Common myeloid progenitor, CD34-positive (primary cell): ENCODE results near the gene GANAB.

Experiments
- CTCF ChIA-PET: fragments of 350-600 bp; sonication (Branson Sonifier 250); formaldehyde crosslinking; loops from one replicate; lab custom pipeline; 2021; ENCODE audit warnings: antibody characterized with exemption; lab: Charles Lee
- POLR2A ChIA-PET: fragments of 350-600 bp; sonication (Branson Sonifier 250); formaldehyde crosslinking; loops from one replicate; lab custom pipeline; 2021; ENCODE audit warnings: antibody characterized with exemption; lab: Charles Lee
- DNase-seq, 3 donors: peaks; one replicate each; pipeline versions ENCODE4 v3.0.0 to v3.0.0-alpha.2; 2013
- H3K27ac ChIP-seq, 2 experiments: 1 replicate in 1 of 2; 2 replicates in 1 of 2; pipeline ENCODE4 v1.7.0; 2013; ENCODE audit warnings: inconsistent platforms in 2 of 2, low read length in 2 of 2, mild to moderate bottlenecking in 2 of 2, low read depth in 1 of 2, moderate library complexity in 1 of 2; ENCODE audit not compliant: severe bottlenecking in 2 of 2, insufficient read depth in 1 of 2, poor library complexity in 1 of 2
- H3K27me3 ChIP-seq, 5 experiments: replicated peaks in 2 of 5; 1 replicate in 3 of 5; 2 replicates in 2 of 5; pipeline versions ENCODE4 v1.6.1 to v1.7.0; 2013; ENCODE audit warnings: low read length in 4 of 5, mild to moderate bottlenecking in 2 of 5, moderate library complexity in 2 of 5, inconsistent platforms in 1 of 5; ENCODE audit not compliant: insufficient read depth in 5 of 5, control insufficient read depth in 4 of 5
- H3K36me3 ChIP-seq, 4 experiments: 1 replicate in 2 of 4; 2 replicates in 2 of 4; pipeline versions ENCODE4 v1.6.1 to v1.7.0; 2013; ENCODE audit warnings: low read length in 3 of 4, control low read depth in 1 of 4, mild to moderate bottlenecking in 1 of 4; ENCODE audit not compliant: control insufficient read depth in 4 of 4, insufficient read depth in 4 of 4
- H3K4me1 ChIP-seq, 4 experiments: 1 replicate in 3 of 4; 2 replicates in 1 of 4; pipeline versions ENCODE4 v1.6.1 to v1.7.1; 2013; ENCODE audit warnings: low read length in 3 of 4, mild to moderate bottlenecking in 3 of 4, control low read depth in 1 of 4, inconsistent platforms in 1 of 4, moderate library complexity in 1 of 4; ENCODE audit not compliant: control insufficient read depth in 4 of 4, insufficient read depth in 4 of 4; ENCODE audit errors: control extremely low read depth in 1 of 4
- H3K4me3 ChIP-seq, 7 experiments: 1 replicate in 4 of 7; 2 replicates in 3 of 7; pipeline versions ENCODE4 v1.5.1 to v1.7.0; 2013; ENCODE audit warnings: mild to moderate bottlenecking in 7 of 7, low read length in 6 of 7, moderate library complexity in 6 of 7, inconsistent platforms in 2 of 7, low read depth in 2 of 7, control low read depth in 1 of 7; ENCODE audit not compliant: insufficient read depth in 4 of 7, control insufficient read depth in 1 of 7; ENCODE audit errors: extremely low read depth in 1 of 7
- H3K9me3 ChIP-seq, 5 experiments: 1 replicate in 4 of 5; 2 replicates in 1 of 5; pipeline versions ENCODE4 v1.6.1 to v1.7.1; 2013; ENCODE audit warnings: low read length in 4 of 5, mild to moderate bottlenecking in 2 of 5, inconsistent platforms in 1 of 5, low read depth in 1 of 5, moderate library complexity in 1 of 5; ENCODE audit not compliant: control insufficient read depth in 4 of 5, insufficient read depth in 2 of 5; ENCODE audit errors: control extremely low read depth in 1 of 5
- WGBS: methylation state at CpG from one replicate; pipeline ENCODE4 v1.1.5; 2013; ENCODE audit not compliant: insufficient coverage; 5-methylcytosine and 5-hydroxymethylcytosine counted together

GANAB gene

GRCh38 chr11:62611705-62612365 is 34.6 kb downstream of the GANAB start:
- no peaks in the 10 kb centered on the region for H3K27me3 ChIP-seq
- CTCF ChIA-PET, result interaction anchor here (1.0 to 5.2 kb wide), 16 partner anchors 9 to 90 kb away, joined by 3 to 62 read pairs (median 4); partner anchors contain the start of genes B3GAT3, INTS5, LRRN4CL and MTA2
- POLR2A ChIA-PET, result interaction anchor here (0.7 to 3.4 kb wide), 6 partner anchors 9 to 229 kb away, joined by 3 to 10 read pairs (median 4); partner anchors contain the start of genes B3GAT3, C11orf98, CSKMT and INTS5
- peak; percentile 70 to 87 (median 83) for DNase-seq
- peaks cover 0 to 51% (median 36%) of the 10 kb centered on the region in 4 experiments for H3K4me1 ChIP-seq
- H3K4me3 ChIP-seq, result peak overlapping the region; percentile 52 to 94 (median 79)
- 2% methylated on average over 29 of the region's 34 CpGs for WGBS
- H3K27ac ChIP-seq, result peak overlapping the region; percentile 46 to 87
- peaks cover 4 to 54% (median 31%) of the 10 kb centered on the region in 4 experiments for H3K36me3 ChIP-seq
- no peaks in the 10 kb centered on the region for H3K9me3 ChIP-seq

- ChIA-PET CTCF (interaction anchor here (0.7 to 5.2 kb wide), 16 partner anchors 9 to 101 kb away, joined by 3 to 62 read pairs (median 4); partner anchors contain the start of genes B3GAT3, C11orf98, CSKMT and INTS5), POLR2A (interaction anchor here (0.7 to 3.4 kb wide), 5 partner anchors 9 to 54 kb away, joined by 3 to 10 read pairs (median 4); partner anchors contain the start of genes B3GAT3, C11orf98, CSKMT and INTS5)
- H3K9me3 ChIP-seq, result no peaks in the 10 kb centered on the region
- H3K27me3 ChIP-seq, result no peaks in the 10 kb centered on the region
- peak overlapping the region; percentile 52 to 94 (median 79) for H3K4me3 ChIP-seq
- no peak for DNase-seq
- peaks cover 4 to 51% (median 29%) of the 10 kb centered on the region in 4 experiments for H3K36me3 ChIP-seq
- H3K27ac ChIP-seq, result peak overlapping the region; percentile 46 to 87
- 84% methylated on average over 13 of the region's 28 CpGs for WGBS
- H3K4me1 ChIP-seq, result peaks cover 0 to 51% (median 36%) of the 10 kb centered on the region in 4 experiments
Observed at GRCh38 chr11:62610814-62611704, 35.4 kb downstream of the GANAB start.

- H3K27ac ChIP-seq, result peak overlapping the region in 1 of 2 experiments; percentile 87
- no peaks in the 10 kb centered on the region for H3K9me3 ChIP-seq
- no peaks in the 10 kb centered on the region for H3K27me3 ChIP-seq
- peaks cover 4 to 52% (median 34%) of the 10 kb centered on the region in 4 experiments for H3K36me3 ChIP-seq
- no peak overlapping the region for H3K4me3 ChIP-seq
- CTCF ChIA-PET, result interaction anchor here (0.7 to 5.2 kb wide), 9 partner anchors 11 to 108 kb away, joined by 3 to 62 read pairs (median 6); partner anchors contain the start of genes B3GAT3, C11orf98, CSKMT and TUT1
- DNase-seq, result no peak
- H3K4me1 ChIP-seq, result peaks cover 0 to 51% (median 36%) of the 10 kb centered on the region in 4 experiments
- POLR2A ChIA-PET, result no interaction called here
- 100% methylated on average over 6 of the region's 6 CpGs for WGBS
Observed at GRCh38 chr11:62610403-62610802, 36.0 kb downstream of the GANAB start.

- H3K36me3 ChIP-seq, result peaks cover 4 to 57% (median 39%) of the 10 kb centered on the region in 4 experiments
- no peaks in the 10 kb centered on the region for H3K9me3 ChIP-seq
- H3K27me3 ChIP-seq, result no peaks in the 10 kb centered on the region
- ChIA-PET CTCF (interaction anchor here (1.1 to 5.2 kb wide), 4 partner anchors 10 to 85 kb away, joined by 4 to 62 read pairs (median 6); partner anchors contain the start of genes C11orf98, CSKMT and TUT1), POLR2A (no interaction called here)
- DNase-seq, result no peak
- H3K27ac ChIP-seq, result no peak overlapping the region
- H3K4me1 ChIP-seq, result peaks cover 0 to 49% (median 34%) of the 10 kb centered on the region in 4 experiments
- H3K4me3 ChIP-seq, result no peak overlapping the region
- 99% methylated on average over 12 of the region's 12 CpGs for WGBS
Observed at GRCh38 chr11:62608776-62609175, 37.6 kb downstream of the GANAB start.

- CTCF ChIA-PET, result interaction anchor here (0.9 to 5.2 kb wide), 3 partner anchors 11 to 37 kb away, joined by 3 to 62 read pairs (median 4); partner anchors contain the start of gene TUT1
- H3K4me1 ChIP-seq, result peaks cover 0 to 50% (median 32%) of the 10 kb centered on the region in 4 experiments
- H3K9me3 ChIP-seq, result no peaks in the 10 kb centered on the region
- peaks cover 4 to 67% (median 44%) of the 10 kb centered on the region in 4 experiments for H3K36me3 ChIP-seq
- no peak for DNase-seq
- POLR2A ChIA-PET, result no interaction called here
- no peak overlapping the region for H3K27ac ChIP-seq
- H3K27me3 ChIP-seq, result no peaks in the 10 kb centered on the region
- H3K4me3 ChIP-seq, result no peak overlapping the region
- 84% methylated on average over 4 of the region's 4 CpGs for WGBS
Observed at GRCh38 chr11:62607714-62608113, 38.7 kb downstream of the GANAB start.

- Histone ChIP-seq H3K9me3 (no peaks in the 10 kb centered on the region), H3K27me3 (no peaks in the 10 kb centered on the region), H3K4me3 (no peak overlapping the region), H3K4me1 (peaks cover 0 to 44% (median 27%) of the 10 kb centered on the region in 4 experiments), H3K36me3 (peaks cover 4 to 70% (median 45%) of the 10 kb centered on the region in 4 experiments), H3K27ac (no peak overlapping the region)
- CTCF ChIA-PET, result interaction anchor here (0.9 to 4.1 kb wide), 3 partner anchors 14 to 35 kb away, joined by 3 to 21 read pairs (median 4); partner anchors contain the start of gene TUT1
- POLR2A ChIA-PET, result no interaction called here
- WGBS, result 97% methylated on average over 13 of the region's 15 CpGs
- DNase-seq, result no peak
Observed at GRCh38 chr11:62605902-62606301, 40.5 kb downstream of the GANAB start.
